ENCODE measurements around the gene KCNIP3.
"Not testable (repeated sequence)": the region's sequence is repeated elsewhere in the genome, so short reads cannot be mapped to it uniquely, and the experiment has no call there.

The KCNIP3 gene

DNA sequence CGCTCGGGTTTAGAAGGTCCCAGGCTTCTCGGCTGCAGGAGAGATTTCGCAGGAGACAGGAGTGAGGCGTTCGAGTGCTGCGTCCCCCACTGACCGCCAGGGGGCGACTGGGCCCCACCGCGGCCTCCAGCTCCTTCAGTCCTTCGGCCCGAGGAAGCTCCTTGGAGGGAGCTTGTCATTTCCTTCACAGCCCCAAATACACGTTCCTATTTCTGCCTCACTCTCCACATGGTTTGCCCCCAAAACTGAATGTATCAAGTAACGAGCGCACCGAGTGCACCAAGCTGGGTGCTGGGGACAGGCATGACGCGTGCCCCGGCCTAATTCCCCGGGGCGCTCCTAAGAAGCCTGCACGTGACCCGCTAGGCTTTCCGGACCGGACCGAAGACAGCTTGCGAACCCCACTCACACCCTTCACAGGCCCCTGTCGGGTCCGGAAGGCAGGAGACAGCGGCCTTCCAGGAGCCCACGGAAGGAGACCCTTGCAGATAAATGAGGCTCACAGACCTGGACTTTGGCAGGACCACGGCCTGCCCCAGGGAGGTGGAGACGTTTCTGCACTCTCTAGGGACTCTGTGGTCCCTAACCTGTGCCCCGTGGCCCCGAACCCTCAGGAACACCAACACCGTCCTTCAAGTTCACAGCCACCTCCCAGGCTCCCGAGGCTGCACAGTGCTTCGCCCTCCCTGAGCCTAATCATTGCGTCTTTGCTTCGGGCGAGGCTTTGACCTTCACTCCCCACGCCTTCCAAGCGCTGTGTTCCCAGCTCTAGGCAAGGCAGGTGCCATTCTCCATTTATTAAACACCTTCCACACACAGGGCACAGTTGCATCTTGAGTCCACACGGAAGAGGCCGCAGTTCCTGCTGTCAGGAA lies 92.3 kb downstream of the KCNIP3 start:
- peak; percentile 9 for DNase-seq

DNA sequence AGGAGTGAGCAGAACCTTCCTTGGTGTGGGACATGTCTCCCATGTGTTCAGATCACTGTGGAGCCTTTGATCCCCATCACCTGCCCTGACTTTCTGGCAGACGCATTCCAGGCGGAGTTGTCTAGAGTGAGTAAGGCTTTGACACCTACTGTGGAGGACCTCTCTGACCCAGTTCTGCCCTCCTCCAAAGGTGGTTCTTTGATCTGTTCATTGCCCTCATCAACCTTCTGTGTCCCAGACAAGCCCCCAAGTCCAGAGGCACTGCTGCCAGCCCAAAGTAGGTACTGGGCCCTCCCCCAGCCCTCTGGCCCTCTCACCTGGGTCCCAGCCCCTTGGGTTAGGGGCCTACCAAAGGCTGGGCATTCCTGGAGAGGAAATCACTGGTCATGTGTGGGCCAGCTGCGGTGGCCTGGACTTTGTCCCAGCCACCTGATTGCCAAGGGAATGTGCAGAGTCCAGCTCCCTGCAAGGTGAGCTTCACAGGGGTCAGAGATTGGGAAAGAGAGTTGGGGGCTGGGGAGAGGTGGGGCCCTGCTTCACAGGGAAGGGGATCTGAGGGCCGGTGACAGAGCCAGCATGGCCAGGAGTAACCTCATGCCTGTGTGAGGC lies 93.2 kb downstream of the KCNIP3 start:
- no peak for DNase-seq

DNA sequence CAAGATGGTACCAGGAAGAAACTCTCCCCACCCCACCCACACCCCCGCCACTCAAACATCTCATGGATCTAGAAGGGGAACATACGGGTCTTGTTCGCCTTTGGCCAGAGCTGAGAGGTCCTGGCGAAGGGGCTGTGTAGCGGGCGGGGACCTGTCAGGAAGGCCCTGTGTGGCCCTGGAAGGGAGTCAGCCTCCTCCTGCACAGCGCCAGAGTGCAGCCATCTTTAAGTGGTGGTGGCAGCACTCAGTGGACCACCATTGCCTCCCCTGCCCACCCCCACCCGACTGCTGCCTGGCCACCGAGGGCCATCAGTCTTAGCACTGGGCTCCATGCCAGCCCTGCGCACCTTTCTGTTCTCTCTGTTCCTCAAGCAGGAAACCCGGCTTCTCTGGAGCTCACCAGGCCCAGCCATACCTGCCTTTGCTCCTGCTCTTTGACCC lies 93.8 kb downstream of the KCNIP3 start:
- DNase-seq = no peak

DNA sequence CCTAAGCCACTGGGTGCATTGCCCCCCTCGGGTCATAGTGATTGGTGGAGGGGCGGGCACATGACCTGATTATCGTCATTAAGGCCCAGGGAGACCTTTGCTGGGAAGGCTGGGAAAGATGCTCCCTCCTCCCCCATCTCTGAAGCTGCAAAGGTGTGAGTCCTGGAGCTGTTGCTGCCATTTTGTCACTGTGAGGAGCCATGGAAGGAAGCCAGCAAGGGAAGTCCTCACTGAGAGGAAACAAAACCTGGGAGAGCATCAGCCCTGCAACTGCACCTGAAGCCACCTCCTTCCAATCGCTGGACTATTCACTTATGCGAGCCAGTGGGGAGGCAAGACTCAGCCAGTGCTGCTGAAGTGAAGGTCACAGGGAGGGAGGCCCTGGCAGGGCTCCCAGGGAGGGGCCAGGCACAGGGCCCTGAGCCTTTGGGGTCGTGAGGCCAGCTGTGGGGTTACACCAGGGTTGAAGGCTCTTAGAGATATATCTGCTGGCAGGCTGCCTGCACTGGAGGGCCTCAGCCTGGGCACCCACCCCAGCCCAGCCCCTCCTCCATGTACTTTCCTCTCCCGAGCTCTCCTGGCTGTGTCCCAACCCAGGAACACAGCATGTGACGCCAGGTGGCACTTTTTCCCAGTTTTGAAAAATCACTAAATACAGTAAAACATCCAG lies 94.6 kb downstream of the KCNIP3 start:
- DNase-seq = peak; percentile 19

DNA sequence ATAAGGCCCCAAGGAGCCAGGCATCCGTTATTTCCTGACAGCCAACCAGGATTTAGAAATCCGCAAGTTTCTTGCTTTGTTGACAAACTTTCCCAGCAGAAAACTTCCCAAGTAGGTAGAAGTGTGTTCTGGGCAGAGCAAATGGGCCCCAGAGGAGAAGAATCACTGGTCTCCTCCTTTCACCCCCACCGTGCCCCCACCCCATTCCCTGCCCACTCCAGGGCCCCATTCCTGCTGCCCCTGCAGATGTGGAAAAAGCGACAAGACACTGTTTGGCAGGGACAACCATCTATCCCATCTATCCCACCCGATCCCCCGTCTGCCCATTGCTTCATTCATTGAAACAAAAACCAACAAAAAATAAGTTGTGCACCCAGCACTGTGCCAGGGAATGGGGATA lies 95.2 kb downstream of the KCNIP3 start:
- no peak for DNase-seq

DNA sequence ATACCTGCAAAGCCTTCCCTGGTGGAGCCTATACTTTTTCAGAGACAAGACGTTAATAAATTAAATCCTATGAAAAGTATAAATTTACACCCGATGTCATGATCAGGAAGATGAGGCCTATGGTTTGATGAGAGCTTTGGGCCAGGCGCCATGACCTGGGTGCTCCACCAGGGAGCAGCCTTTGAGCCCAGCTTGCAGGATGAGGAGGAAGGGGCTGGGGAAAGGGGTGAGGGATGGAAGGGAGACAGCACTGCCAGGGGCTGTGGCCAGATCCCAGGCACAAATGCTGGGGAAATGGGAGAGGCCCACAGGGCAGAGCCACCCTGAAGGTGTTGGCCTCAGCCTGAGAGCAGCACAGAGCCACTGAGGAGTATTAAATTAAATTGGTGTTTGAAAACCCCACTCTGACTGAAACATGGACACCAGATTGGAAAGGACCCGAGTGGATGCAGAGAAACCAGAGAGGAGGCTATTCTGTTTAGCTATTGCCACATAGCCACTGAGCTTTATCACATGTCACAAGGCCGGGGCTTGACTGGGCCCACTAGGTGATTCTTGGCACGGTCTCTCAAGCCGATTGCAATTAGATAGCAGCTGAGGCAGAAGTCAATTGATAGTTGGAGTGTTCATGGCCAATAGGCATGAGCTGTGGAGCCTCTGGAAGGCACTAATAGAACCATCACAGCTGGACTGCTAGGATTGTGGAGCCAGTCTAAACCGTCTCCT lies 95.7 kb downstream of the KCNIP3 start:
- DNase-seq = no peak

DNA sequence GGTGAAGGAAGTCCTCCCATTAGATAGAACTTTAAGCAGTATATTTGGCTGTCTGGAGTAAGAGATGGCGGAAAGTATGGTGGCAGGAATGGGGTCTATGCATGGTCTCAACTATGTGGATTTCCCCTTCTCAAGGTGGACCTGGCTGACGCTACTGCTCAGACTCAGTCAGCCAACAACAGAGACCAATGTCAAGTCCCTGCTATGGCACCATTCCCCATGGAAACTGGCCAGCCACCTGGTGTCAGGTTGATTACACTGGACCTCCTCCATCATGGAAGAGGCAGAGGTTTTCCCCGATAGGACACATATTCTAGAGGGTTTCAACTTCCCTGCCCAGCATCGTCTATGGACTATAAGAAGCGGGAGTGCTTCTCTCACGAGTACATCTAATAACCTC lies 96.8 kb downstream of the KCNIP3 start:
- DNase-seq = no peak

DNA sequence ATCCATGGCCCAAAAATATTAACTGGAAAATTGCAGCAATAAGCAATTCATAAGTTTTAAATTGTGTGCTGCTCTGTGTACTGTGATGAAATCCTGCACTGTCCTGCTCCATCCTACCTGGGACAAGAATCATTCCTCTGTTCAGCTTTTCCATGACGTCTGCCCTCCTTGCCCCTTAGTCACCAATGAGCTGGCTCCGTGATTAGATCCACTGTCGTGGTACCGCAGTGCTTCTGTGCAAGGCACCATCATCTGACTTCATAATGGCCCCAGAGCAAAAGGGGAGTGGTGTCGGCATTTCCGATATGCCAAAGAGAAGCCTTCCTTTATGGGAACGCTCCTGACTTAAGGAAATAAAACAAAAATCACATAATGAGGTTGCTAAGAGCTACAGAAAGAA lies 101.9 kb downstream of the KCNIP3 start:
- no peak for DNase-seq

DNA sequence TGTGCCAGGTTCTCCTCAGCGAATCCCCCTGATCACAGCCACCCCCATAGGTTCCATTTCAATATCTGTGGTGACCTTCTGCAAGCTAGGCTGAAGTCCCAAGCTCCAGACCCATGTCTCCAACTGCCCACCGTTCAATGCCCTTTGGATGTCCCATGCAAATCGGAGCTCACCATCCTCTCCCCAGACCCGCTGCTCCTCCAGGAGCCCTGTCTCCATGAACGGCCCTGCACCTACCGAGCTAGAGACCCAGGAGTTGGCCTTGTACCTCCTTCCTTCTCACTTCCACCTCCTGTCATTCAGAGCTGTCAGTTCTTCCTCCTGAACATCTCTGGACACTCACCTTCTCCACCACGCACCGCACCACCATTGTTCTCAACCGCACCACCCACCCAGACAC lies 104.3 kb downstream of the KCNIP3 start:
- no peak for DNase-seq

DNA sequence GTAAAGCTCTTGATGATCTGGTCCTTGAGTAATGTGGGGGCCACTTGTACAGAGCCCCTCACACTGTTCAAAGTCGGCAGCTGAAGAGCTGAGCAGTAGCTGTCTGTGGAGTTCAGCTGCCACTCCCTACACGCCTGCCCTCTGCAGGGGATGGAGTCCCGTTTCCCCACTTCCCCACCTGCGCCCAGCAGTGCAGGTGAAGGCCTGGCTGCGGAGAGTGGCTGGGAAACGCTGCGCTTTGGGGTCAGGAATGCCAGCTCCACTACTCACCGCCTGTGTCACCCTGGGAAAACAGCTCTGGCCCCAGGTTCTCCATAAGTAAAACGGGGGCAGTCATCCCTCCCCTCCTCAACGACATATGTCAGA lies 104.8 kb downstream of the KCNIP3 start:
- peak; percentile 31 for DNase-seq

DNA sequence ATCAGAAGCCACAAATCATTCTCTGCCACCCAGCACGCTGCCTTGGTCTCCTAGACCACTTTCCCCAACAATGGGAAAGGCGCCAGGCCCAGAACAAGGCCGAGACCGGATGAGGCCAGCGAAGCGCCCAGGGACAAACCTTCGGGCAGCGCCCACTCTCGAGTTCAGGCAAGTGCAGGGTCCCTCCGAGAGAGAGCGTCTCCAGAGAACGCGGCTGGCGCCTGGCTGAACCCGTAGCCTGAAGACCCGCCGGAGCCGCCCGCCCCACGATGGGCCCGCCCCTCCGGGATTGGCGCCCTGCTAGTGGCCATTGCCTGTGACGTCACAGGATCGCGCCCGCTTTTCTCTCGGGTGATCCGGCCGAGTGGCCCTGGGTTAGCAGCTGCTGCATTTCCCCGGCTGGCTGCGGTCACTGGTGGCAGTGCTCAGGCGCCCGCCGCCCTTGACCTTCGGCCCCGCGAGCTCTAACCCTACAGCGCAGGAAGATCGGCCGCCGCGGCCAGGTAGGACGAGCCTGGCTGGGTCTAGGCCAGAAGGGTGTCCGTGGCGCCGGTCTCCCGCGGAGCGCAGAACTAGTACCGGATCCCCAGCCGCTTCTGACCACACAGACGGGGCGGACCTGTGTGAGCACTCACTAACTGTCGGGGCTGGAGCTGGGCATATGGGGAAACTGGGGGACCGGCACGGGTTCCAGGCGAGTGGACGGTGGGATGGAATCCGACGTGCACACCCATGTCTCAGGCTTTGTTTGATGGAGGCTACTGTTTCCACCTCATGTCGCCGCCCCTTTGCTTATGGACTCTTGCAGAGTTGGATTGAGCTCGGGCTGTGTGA lies 105.4 kb downstream of the KCNIP3 start, which contains the start of gene FAHD2A:
TSS of gene FAHD2A (plus strand) at position 339 of the 834 bp plus-strand sequence. CDS start 2,851 bp downstream, outside the sequence.
- peak; percentile 85 for DNase-seq

DNA sequence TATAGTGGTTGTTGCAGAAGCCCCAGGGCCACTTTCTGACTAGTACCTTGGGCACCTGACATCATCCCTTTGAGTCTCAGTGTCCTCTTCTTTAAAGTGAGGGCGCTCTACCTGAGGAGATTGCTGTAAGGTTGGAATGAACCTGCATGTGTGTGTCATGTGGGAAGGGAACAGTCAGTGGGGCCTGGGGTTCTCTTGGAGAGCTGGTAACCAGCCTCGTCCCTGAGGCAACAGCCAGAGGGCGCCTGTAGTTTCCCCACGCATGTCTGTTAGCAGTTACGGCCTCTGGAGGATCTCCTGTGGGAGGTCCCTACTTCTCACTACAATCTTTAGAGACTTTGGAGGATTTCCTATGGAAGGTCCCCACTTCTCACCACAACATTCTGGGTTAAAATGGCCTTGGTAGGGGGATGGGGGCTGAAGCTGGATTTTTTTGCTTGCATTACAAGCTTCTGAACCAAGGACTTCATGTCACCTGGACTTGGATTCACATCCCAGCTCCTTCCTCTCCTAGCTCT lies 106.1 kb downstream of the KCNIP3 start:
- DNase-seq = not testable (repeated sequence)

DNA sequence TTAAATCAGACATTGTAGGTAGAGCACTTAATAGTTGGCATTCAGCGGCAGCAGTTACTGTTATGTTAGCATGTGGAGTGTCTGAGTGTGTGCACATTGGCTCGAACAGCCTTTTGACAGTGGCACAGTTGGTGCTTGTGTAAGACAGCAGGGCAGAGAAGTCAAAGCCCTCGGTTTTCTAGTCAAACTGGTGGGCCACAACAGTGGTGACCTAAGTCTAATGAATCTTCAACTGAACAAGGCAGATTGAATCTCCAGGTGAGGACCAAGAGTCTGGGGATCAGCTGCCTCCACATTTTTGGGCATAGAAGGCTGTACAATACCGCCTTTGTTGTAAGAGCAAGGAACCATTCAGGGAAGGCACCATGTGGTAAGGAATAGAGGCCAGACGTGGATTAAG lies 106.7 kb downstream of the KCNIP3 start:
- DNase-seq = not testable (repeated sequence)

DNA sequence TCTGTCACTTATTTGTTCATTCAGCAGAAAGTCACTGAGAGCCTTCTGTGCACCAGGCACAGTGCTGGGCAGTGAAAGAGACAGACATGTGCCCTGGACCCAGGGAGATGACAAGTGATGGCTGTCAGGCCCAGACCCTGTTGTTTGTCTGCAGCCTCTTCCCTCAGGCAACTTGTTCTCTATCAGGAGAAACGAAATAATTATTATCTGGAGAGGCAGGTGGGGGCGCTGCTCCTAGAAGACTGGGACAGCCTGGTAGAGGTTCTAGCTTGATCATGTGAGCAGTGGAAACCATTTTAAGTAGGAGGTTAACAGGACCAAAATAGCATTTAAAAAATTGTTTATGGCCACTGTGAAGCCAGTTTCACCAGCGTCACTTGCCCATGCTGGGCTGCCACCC lies 107.5 kb downstream of the KCNIP3 start:
- DNase-seq = not testable (repeated sequence)

DNA sequence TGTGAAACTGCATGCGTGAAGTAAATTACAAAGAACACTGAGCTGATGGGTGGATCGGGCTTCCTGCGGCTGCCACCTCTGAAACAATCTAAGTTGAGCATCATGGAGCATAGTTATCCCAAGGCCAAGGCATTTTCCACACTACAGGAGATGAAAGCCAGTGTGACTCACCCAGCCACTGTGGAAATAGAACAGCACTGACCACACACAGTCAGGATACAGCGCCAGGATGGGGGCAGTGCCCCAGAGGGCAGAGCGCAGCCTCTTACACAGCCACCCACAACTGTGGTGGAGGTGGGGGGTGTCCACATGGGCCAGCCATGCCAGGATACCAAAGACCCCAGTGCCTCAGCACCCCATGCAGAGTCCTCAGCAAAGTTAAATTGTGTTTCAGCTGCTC lies 114.1 kb downstream of the KCNIP3 start:
- not testable (repeated sequence) for DNase-seq

DNA sequence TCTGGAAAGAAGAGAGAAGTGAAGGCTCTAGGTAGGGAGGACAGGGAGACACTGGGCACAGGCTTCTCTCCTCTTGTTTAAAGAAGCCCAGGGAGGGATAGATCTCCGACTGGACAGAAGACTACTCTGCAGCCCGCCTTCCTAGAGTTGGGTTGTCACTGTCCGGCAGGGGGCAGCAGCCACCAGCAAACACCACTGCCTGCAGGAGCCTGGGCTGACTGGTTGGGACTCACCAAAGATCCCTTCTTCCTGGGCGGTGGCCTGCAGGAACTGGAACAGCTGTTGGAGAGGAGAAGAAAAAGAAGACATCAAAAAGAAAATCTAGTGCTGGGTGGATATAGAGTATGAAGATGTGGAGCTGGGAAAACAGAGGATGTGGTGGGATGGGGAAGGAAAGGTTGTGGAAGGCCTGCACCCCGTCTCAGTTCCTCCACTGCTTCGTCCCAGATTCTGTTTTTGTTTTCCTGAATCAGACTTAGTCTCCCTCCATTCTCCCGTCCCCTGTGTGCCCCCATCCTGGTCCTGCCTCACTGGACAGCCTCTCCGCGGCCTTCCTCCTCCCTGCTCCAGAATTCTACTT lies 117.0 kb downstream of the KCNIP3 start:
- DNase-seq = peak; percentile 31

DNA sequence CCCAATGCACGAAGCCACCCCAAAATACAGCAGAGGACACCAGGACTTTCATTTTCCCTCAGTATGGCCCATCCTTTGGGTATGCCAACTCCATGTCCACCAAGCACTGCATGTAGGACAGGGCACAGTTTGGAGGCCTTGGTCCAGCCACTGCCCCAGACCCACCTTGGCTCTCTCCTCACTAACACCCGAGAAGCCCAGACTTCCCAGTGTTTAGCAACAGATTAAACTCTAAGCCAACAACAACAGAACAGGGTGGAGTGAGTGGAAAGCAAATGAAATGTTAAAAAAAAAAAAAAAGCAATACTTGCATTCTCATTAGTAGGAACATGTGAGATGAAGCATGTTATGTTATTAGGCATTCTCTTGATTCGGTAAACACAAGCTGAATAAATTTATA lies 118.0 kb downstream of the KCNIP3 start:
- not testable (repeated sequence) for DNase-seq

DNA sequence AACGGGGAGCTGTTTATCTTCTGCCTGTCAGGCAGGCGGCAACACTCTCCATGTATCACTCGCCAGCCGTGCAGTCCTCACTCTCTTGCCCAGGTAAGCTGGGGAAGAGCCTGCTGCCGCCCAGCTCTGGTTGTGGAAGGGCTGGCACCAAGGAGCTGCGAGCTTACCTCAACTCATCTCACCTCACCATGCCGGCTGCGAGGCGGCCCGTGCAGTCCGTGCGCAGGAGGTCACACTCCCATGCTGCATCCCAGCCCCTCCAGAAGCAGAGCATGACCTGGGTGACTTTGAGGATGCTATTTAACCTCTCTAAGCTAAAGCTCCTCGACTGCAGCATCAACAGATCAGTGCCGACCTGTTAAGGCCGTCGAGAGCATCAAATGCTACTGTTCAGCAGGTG lies 118.4 kb downstream of the KCNIP3 start:
- not testable (repeated sequence) for DNase-seq

DNA sequence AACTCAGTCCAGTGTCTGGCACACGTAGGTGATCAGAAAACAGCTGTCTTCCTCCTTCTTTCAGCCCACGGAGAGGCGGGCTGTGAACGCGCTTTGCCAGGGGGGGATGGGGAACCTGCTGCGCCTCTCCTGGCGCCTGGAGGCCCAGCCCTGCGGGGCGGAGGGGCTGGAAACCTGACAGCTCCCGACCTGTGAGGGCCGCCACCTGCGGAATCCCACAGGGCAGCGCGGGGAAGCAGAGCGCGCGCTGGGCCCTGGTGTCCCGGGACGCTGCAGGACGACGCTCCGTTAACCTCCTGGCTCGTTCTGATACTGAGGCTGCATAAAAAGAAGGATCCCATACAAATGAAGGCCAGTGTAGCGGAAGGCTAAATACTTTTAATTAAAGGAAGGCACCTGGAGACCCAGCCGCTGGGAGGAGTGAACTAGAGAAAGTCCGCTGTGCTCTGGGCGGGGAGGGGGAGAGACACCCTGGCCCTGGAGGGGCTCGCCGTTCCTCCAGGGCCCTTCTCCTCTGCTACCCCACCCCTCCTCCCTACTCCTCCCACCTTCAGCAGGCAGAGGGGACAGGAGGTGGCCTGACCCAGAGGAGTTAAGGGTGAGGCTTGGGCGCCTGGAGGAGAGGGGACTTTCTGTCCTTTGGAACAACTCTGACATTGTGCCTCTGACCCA lies 130.2 kb downstream of the KCNIP3 start:
- not testable (repeated sequence) for DNase-seq

DNA sequence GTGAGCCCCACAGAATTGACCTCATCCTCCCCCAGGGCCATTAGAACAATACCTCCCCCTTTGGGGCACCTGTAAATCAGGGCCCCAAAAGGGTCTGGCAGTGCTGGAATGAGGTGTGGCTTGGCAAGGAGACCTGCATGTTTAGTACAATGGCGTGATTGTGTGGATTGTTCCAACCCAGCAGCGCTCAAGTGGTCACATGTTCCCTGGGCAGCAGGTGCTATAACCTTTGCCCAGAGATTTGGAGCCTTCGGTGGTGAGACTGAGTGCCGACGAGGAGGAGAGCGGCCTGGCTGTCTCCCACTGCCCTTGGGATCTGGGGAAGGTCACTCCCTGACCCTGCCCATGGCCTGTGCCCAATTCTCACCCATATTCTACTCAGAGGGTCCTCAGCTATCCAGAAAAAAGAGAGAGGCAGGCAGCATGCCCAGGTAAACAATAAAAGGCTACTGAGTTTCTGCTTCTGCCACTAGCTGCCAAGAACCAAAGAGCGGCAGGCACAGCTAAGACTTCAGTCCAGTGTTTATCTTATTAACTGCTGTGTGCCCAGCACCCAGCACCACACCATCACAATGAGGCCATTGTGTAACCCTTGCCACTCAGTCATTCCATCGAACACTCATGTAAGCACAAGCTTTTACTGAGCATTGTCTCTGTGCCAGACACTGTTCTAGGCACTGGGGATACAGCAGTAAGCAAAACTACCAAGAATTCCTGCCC lies 132.8 kb downstream of the KCNIP3 start:
- not testable (repeated sequence) for DNase-seq

All from DMS79 treated with DMSO at 0.1 percent for 48 hours (cell line).